ENCODE data around the gene GAS6. TPM values are rescaled to one million over a fixed set of nuclear protein-coding genes. Genes with fewer than 3 reads are reported as not detected.

Gene GAS6
- total and polyA plus RNA-seq, 9 of the 15 experiments (the other 6 are each of a cell fraction or from before 2014, with no cell fraction given), result 0.14 to 9.7 (median 4.7) TPM; not detected in 1

DNA sequence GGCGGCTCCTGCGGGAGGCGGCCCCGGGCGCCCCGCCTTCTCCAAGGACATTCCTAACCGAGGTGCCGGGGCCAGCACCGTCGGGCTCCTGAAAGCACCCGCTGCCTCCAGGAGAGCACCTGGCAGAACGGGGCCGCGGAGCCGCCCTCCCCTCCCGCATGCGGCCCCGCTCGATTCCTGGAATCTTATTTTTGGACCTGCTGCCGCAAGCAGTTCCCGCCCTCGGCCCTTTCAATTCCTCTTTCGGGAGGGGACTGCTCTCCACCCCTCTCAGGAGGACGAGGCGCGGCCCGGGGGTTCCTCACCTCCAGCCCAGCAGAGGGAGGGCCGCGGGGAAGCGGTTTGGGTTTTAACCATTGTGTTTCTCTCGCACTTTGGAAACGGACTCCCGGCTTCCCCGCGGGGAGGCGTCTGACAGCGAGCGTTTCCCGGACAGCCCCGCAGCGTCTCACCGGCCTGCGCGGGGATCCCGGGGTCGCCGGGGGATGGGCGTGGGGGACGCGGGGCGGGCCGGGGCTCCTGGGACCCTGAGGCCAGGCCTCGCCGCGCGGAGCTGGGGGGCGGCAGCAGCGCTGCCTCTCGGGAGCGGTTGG, 849 bp downstream of the GAS6 start (continued):
- TF ChIP-seq, protein P1, sequence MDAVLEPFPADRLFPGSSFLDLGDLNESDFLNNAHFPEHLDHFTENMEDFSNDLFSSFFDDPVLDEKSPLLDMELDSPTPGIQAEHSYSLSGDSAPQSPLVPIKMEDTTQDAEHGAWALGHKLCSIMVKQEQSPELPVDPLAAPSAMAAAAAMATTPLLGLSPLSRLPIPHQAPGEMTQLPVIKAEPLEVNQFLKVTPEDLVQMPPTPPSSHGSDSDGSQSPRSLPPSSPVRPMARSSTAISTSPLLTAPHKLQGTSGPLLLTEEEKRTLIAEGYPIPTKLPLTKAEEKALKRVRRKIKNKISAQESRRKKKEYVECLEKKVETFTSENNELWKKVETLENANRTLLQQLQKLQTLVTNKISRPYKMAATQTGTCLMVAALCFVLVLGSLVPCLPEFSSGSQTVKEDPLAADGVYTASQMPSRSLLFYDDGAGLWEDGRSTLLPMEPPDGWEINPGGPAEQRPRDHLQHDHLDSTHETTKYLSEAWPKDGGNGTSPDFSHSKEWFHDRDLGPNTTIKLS (IDR thresholded peaks at IDR 0.05; ENCODE audit: borderline replicate concordance, low read depth), result no peak
- TF ChIP-seq FOXK1 (CRISPR knock-in tag; IDR thresholded peaks at IDR 0.05; ENCODE audit: borderline replicate concordance), result no peak
- TF ChIP-seq, protein P2, sequence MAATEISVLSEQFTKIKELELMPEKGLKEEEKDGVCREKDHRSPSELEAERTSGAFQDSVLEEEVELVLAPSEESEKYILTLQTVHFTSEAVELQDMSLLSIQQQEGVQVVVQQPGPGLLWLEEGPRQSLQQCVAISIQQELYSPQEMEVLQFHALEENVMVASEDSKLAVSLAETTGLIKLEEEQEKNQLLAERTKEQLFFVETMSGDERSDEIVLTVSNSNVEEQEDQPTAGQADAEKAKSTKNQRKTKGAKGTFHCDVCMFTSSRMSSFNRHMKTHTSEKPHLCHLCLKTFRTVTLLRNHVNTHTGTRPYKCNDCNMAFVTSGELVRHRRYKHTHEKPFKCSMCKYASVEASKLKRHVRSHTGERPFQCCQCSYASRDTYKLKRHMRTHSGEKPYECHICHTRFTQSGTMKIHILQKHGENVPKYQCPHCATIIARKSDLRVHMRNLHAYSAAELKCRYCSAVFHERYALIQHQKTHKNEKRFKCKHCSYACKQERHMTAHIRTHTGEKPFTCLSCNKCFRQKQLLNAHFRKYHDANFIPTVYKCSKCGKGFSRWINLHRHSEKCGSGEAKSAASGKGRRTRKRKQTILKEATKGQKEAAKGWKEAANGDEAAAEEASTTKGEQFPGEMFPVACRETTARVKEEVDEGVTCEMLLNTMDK (IDR thresholded peaks at IDR 0.05; ENCODE audit: borderline replicate concordance, insufficient read depth, low read depth, low read length, poor library complexity, severe bottlenecking), result peak; percentile 71
- TF ChIP-seq ZEB2 (IDR thresholded peaks at IDR 0.05), result no peak
- TF ChIP-seq, protein P3, sequence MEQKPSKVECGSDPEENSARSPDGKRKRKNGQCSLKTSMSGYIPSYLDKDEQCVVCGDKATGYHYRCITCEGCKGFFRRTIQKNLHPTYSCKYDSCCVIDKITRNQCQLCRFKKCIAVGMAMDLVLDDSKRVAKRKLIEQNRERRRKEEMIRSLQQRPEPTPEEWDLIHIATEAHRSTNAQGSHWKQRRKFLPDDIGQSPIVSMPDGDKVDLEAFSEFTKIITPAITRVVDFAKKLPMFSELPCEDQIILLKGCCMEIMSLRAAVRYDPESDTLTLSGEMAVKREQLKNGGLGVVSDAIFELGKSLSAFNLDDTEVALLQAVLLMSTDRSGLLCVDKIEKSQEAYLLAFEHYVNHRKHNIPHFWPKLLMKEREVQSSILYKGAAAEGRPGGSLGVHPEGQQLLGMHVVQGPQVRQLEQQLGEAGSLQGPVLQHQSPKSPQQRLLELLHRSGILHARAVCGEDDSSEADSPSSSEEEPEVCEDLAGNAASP (IDR thresholded peaks at IDR 0.05), result no peak
- TF ChIP-seq NR2C2 (CRISPR knock-in tag; IDR thresholded peaks at IDR 0.05), result no peak
- peak; percentile 9; the same call in 1 of the 2 replicates for TF ChIP-seq NR2C2 (tag; IDR thresholded peaks at IDR 0.05)
- TF ChIP-seq, protein P4, sequence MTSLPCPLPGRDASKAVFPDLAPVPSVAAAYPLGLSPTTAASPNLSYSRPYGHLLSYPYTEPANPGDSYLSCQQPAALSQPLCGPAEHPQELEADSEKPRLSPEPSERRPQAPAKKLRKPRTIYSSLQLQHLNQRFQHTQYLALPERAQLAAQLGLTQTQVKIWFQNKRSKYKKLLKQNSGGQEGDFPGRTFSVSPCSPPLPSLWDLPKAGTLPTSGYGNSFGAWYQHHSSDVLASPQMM (CRISPR knock-in tag; IDR thresholded peaks at IDR 0.05), result no peak
- no peak for TF ChIP-seq RHOXF2B (CRISPR knock-in tag; conservative IDR thresholded peaks at IDR 0.05)
- no peak for TF ChIP-seq RBM15 (IDR thresholded peaks at IDR 0.05; ENCODE audit: insufficient read depth, low read length)
- no peak for TF ChIP-seq IFI16 (CRISPR knock-in tag; IDR thresholded peaks at IDR 0.05)
- no peak for TF ChIP-seq BACH1 (tag; IDR thresholded peaks at IDR 0.05)
- TF ChIP-seq, protein P5, sequence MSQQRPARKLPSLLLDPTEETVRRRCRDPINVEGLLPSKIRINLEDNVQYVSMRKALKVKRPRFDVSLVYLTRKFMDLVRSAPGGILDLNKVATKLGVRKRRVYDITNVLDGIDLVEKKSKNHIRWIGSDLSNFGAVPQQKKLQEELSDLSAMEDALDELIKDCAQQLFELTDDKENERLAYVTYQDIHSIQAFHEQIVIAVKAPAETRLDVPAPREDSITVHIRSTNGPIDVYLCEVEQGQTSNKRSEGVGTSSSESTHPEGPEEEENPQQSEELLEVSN (IDR thresholded peaks at IDR 0.05; ENCODE audit: borderline replicate concordance in 1 of 2, extremely low read depth in 1 of 2, insufficient read depth in 1 of 2, insufficient read length in 1 of 2, low read depth in 1 of 2, low read length in 1 of 2, poor library complexity in 1 of 2, severe bottlenecking in 1 of 2), result peak; percentile 36 to 80
- TF ChIP-seq MYNN (IDR thresholded peaks at IDR 0.05), result no peak
- no peak for TF ChIP-seq MYNN (CRISPR knock-in tag; IDR thresholded peaks at IDR 0.05)
- TF ChIP-seq, protein P6, sequence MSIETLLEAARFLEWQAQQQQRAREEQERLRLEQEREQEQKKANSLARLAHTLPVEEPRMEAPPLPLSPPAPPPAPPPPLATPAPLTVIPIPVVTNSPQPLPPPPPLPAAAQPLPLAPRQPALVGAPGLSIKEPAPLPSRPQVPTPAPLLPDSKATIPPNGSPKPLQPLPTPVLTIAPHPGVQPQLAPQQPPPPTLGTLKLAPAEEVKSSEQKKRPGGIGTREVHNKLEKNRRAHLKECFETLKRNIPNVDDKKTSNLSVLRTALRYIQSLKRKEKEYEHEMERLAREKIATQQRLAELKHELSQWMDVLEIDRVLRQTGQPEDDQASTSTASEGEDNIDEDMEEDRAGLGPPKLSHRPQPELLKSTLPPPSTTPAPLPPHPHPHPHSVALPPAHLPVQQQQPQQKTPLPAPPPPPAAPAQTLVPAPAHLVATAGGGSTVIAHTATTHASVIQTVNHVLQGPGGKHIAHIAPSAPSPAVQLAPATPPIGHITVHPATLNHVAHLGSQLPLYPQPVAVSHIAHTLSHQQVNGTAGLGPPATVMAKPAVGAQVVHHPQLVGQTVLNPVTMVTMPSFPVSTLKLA (conservative IDR thresholded peaks at IDR 0.05), result peak in 1 of 2 experiments; percentile 32; a peak in 1 of 4 replicates
- no peak for TF ChIP-seq CCAR2 (IDR thresholded peaks at IDR 0.05; ENCODE audit: low read depth, low read length)
- TF ChIP-seq, protein P7, sequence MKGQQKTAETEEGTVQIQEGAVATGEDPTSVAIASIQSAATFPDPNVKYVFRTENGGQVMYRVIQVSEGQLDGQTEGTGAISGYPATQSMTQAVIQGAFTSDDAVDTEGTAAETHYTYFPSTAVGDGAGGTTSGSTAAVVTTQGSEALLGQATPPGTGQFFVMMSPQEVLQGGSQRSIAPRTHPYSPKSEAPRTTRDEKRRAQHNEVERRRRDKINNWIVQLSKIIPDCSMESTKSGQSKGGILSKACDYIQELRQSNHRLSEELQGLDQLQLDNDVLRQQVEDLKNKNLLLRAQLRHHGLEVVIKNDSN (CRISPR knock-in tag; IDR thresholded peaks at IDR 0.05), result no peak

Data from K562 (cell line).